A375 (cell line): ENCODE measurements around the gene CD1D. TPM values are rescaled to one million over a fixed set of nuclear protein-coding genes. Genes with fewer than 3 reads are reported as not detected.

ENCODE experiments used
- total RNA-seq: library from RNA; depleted of rRNA; stranded (reverse); fragments of >200 nt; shearing (Covaris generic); gene quantifications from 2 replicates; pipeline ENCODE4 v1.2.3, GENCODE V29; 2014; rRNA removed

Gene CD1D
- 1.5 and 1.8 TPM in 2 replicates for total RNA-seq

GRCh38 chr1:158180741-158181576, at the start of gene CD1D:
Gene CD1D, plus strand, starts transcription at chr1:158180895. Its CDS starts 207 bp downstream, at chr1:158181102.

Other genes starting within 250 kb of the CD1D start
- 111 and 119 TPM in 2 replicates for gene KIRREL1, start 187.2 kb upstream of the CD1D start, total RNA-seq
- not detected in 2 replicates for gene CD1A, start 73.5 kb downstream of the CD1D start, total RNA-seq
- gene CD1C, start 109.0 kb downstream of the CD1D start, total RNA-seq = not detected in 2 replicates
- gene CD1B, start 150.6 kb downstream of the CD1D start, total RNA-seq = not detected in 2 replicates
- not detected in 2 replicates for gene CD1E, start 173.0 kb downstream of the CD1D start, total RNA-seq
- not detected in 2 replicates for gene OR10T2, start 218.6 kb downstream of the CD1D start, total RNA-seq
- not detected in 2 replicates for gene OR10K2, start 245.3 kb downstream of the CD1D start, total RNA-seq